H7 (cell line): ENCODE results near the gene ZNF324. TPM values are rescaled to one million over a fixed set of nuclear protein-coding genes. Genes with fewer than 3 reads are reported as not detected.
A peak's percentile ranks its signal among the peaks of the same experiment; 100 is the strongest.
"Not testable (repeated sequence)": the region's sequence is repeated elsewhere in the genome, so short reads cannot be mapped to it uniquely, and the experiment has no call there.

Source experiments
- DNase-seq: peaks from one replicate; pipeline ENCODE4 v3.0.0; 2012
- H3K27me3 ChIP-seq: 2 replicates; pipeline ENCODE4 v1.6.0; 2011; ENCODE audit warnings: mild to moderate bottlenecking, low read length; ENCODE audit not compliant: control insufficient read depth, insufficient read depth
- H3K36me3 ChIP-seq: replicated peaks from 2 replicates; pipeline ENCODE4 v1.5.1; 2011; ENCODE audit warnings: low read length; ENCODE audit not compliant: control insufficient read depth, insufficient read depth
- H3K4me3 ChIP-seq: 2 replicates; pipeline ENCODE4 v1.5.1; 2011; ENCODE audit warnings: low read depth, mild to moderate bottlenecking, control low read depth, low read length, moderate library complexity; ENCODE audit not compliant: insufficient read depth
- total RNA-seq: library from RNA; depleted of rRNA; stranded (reverse); fragments of >200 nt; shearing (Covaris generic); gene quantifications from 2 replicates; pipeline ENCODE4 v1.2.3, GENCODE V29; 2014

Gene ZNF324
- total RNA-seq, 1 experiment from 2014 or later = 6.6 TPM

- no peaks in the 10 kb centered on the region for H3K36me3 ChIP-seq
- H3K27me3 ChIP-seq = peaks cover 4% of the 10 kb centered on the region
- no peak overlapping the region for H3K4me3 ChIP-seq
- DNase-seq = peak; percentile 28
These were observed 10.8 kb upstream of the ZNF324 start for GRCh38 chr19:58456111-58456510.

GRCh38 chr19:58460039-58460438, 6.8 kb upstream of the ZNF324 start:
- Histone ChIP-seq H3K36me3 (no peaks in the 10 kb centered on the region), H3K4me3 (no peak overlapping the region), H3K27me3 (no peaks in the 10 kb centered on the region)
- no peak for DNase-seq

GRCh38 chr19:58466089-58466759, 656 bp upstream of the ZNF324 start:
- peak; percentile 27 for DNase-seq
- Histone ChIP-seq H3K36me3 (no peaks in the 10 kb centered on the region), H3K4me3 (peak overlapping the region; percentile 48), H3K27me3 (peaks cover 4% of the 10 kb centered on the region; the same call in 1 of the 2 replicates)

DNA sequence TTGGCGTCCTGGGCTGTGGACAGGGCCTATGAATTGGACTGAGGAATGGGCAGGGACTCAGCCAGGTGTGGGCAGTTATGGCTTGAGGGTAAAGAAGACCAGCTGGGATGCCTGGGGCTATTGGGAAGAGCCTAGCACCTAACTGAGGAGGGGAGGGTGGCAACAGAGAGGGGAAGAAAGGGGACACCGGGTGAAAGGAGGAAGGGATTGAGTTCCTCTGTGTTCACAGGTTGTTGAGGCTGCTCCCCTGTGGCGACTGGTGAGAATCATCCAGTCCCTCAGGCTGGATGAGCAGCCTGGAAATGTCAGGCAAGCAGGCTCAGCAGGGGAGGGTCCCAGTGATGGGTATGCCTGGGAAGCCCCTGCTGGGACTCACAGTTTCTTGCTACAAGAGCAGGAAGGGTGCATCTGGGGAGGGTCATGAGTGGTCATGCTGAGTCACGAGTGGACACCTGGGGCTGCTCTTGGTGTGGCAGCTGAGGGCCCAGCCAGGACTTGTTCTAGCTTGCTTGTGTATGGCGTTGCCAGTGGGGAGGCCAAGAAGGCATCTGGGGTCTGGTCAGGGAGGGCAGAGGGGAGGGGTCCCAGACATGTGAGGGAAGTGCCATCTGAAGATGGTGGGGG, 1.4 kb downstream of the ZNF324 start:
- no peak overlapping the region for H3K4me3 ChIP-seq
- DNase-seq = peak; percentile 57
- H3K36me3 ChIP-seq = no peaks in the 10 kb centered on the region; the same call in none of the 2 replicates
- peaks cover 4% of the 10 kb centered on the region; the same call in 1 of the 2 replicates for H3K27me3 ChIP-seq

DNA sequence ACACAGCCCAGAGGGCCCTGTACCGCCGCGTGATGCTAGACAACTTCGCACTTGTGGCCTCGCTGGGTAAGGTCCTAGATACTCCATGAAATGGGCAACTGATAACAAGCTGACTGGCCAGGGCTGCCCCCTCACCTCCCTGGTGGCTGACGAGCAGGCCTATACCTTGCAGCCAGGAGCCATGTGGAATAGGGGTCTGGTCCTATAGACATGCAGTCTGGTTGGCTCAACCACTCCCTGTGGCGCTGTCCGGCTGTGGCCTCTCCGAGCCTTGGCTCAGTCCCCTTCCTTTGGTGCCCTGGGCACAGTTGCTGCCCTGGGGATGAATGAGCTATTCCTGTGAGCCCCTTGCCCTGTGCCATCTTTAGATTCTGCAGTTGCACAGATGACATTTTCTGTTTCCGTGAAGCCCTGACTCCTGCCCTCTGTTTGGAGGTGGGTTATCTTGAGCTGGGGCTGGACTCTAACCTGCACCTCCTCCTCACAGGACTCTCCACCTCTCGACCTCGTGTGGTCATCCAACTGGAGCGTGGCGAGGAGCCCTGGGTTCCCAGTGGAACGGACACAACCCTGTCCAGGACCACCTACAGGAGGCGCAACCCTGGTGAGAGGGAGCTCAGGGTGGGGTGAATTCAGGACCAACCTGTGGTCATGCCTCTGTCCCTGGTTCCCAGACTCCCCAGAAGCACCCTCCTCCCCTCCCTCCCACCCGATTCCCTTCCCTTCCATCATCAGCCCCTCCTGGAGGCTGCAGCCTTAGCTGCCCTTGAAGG, 2.5 kb downstream of the ZNF324 start:
- no peaks in the 10 kb centered on the region; the same call in none of the 2 replicates for H3K36me3 ChIP-seq
- H3K27me3 ChIP-seq = peaks cover 4% of the 10 kb centered on the region; the same call in 1 of the 2 replicates
- no peak for DNase-seq
- H3K4me3 ChIP-seq = no peak overlapping the region

DNA sequence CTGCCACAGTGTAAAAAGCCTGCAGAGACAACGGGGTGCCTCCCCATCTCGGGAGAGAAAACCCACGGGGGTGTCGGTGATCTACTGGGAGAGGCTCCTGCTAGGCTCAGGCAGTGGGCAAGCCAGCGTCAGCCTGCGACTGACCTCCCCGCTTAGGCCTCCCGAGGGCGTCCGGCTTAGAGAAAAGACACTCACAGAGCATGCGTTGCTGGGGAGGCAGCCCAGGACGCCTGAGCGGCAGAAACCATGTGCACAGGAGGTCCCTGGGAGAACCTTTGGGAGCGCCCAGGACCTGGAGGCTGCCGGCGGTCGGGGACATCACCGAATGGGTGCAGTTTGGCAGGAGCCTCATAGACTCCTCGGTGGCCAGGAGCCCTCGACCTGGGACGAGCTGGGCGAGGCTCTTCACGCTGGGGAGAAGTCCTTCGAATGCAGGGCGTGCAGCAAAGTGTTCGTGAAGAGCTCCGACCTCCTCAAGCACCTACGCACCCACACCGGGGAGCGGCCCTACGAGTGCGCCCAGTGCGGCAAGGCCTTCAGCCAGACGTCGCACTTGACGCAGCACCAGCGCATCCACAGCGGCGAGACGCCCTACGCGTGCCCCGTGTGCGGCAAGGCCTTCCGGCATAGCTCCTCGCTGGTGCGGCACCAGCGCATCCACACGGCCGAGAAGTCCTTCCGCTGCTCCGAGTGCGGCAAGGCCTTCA, 4.1 kb downstream of the ZNF324 start:
- not testable (repeated sequence) for H3K27me3 ChIP-seq, H3K36me3 ChIP-seq, H3K4me3 ChIP-seq, DNase-seq

DNA sequence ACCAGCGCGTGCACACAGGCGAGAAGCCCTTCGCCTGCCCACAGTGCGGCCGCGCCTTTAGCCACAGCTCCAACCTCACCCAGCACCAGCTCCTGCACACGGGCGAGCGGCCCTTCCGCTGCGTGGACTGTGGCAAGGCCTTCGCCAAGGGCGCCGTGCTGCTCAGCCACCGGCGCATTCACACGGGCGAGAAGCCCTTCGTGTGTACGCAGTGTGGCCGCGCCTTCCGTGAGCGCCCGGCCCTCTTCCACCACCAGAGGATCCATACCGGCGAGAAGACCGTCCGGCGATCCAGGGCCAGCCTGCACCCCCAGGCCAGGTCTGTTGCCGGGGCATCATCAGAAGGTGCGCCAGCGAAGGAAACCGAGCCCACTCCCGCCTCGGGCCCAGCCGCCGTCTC, 4.9 kb downstream of the ZNF324 start:
- Histone ChIP-seq H3K4me3 (no peak overlapping the region), H3K27me3 (no peaks in the 10 kb centered on the region), H3K36me3 (no peaks in the 10 kb centered on the region; the same call in none of the 2 replicates)
- no peak for DNase-seq

GRCh38 chr19:58473775-58474174, 6.9 kb downstream of the ZNF324 start:
- Histone ChIP-seq H3K36me3 (no peaks in the 10 kb centered on the region; the same call in none of the 2 replicates), H3K4me3 (no peak overlapping the region), H3K27me3 (no peaks in the 10 kb centered on the region)
- no peak for DNase-seq

DNA sequence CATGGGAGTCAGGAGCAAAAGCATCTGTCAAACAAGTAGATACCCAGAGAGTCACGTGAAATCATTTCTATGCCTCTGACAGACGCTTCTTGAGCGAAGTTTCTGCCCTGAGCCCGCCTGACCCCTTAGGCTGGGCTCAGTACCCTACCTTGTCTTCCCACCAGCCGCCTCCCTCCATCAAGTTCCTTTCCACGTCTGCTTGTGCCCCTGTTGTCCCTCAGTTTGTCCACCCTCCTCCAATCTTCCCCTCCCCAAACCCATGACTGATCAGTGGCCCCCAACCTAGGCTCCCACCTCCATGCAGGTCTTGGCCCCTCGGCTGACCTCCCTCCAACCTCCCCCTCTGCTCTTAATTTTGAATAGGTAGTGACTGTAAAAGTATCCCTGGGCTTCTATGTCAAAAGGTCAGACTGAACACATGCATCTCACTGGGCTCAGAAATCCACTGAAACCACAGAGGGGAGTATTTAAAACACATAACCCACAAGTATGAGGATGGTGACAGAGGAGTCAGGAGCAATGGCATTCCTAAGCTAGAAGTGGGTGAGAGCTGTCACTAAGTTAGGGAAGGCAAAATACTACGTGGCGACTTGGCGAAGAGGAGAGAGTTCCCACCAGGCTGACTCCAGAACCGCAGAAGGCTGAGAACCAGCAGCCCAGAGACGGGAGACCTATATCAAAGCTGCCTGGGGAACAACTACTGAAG, 7.6 kb downstream of the ZNF324 start:
- no peaks in the 10 kb centered on the region for H3K27me3 ChIP-seq
- DNase-seq = no peak
- no peaks in the 10 kb centered on the region; the same call in none of the 2 replicates for H3K36me3 ChIP-seq
- no peak overlapping the region for H3K4me3 ChIP-seq

- Histone ChIP-seq H3K27me3 (no peaks in the 10 kb centered on the region), H3K36me3 (no peaks in the 10 kb centered on the region; the same call in none of the 2 replicates), H3K4me3 (peak overlapping the region; percentile 80)
- DNase-seq = no peak
These were observed 8.3 kb downstream of the ZNF324 start for GRCh38 chr19:58474997-58475713.

- DNase-seq = peak; percentile 99
- H3K36me3 ChIP-seq = no peaks in the 10 kb centered on the region; the same call in none of the 2 replicates
- H3K27me3 ChIP-seq = no peaks in the 10 kb centered on the region
- peak within 1 kb of the TSS; percentile 80 for H3K4me3 ChIP-seq
These were observed 9.0 kb downstream of the ZNF324 start, which contains the start of gene ZNF446 for GRCh38 chr19:58475714-58476497. Gene ZNF446 (plus strand): TSS chr19:58476352. CDS start chr19:58477219, 867 bp downstream.

DNA sequence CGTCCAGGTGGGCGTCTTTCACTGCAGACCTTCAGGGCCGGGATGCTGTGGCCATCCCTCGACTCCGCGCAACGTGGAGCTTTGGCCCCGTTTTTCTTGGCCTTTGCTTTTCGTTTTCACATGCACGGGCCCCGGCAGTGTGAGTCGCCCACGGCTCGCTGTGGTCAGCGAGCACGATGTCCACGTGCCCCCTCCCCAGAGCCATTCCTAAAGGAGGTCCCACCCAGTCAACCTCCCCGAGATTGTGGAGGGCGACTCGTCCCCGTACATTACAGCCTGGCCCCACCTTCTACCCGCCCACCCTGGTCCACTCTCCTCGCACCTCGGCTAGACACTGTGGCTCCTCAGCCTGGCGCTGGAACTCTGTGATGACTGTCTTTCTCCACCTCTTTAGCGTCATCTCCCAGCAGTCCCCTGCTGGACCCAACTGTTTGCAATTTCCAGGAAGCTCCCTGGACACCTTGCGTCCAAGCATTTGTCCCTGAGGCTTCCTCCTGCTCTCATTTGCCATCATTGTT, 9.7 kb downstream of the ZNF324 start:
- peak overlapping the region; percentile 80 for H3K4me3 ChIP-seq
- no peaks in the 10 kb centered on the region for H3K27me3 ChIP-seq
- no peaks in the 10 kb centered on the region; the same call in none of the 2 replicates for H3K36me3 ChIP-seq
- DNase-seq = peak; percentile 71
